Transverse colon (tissue), 4 donors: ENCODE data around the gene SLC25A29.

Experiments
- CTCF ChIP-seq, 5 experiments: fragments of 200-600 bp in 3 of 5; fragments of 450-650 bp in 2 of 5; sonication (generic) in 3 of 5; IDR thresholded peaks; 1 replicate in 2 of 5; 2 replicates in 3 of 5; pipeline ENCODE4 v1.5.1; 2016 to 2017; ENCODE audit warnings: antibody characterized with exemption in 5 of 5, inconsistent platforms in 3 of 5, mild to moderate bottlenecking in 2 of 5, moderate library complexity in 1 of 5
- POLR2A ChIP-seq: fragments of 450-650 bp; IDR thresholded peaks from one replicate; pipeline ENCODE4 v1.6.1; 2016; ENCODE audit warnings: antibody characterized with exemption, mild to moderate bottlenecking, moderate library complexity
- POLR2AphosphoS5 ChIP-seq, 3 donors: sonication (generic); formaldehyde crosslinking; IDR thresholded peaks; one replicate each; pipeline ENCODE4 v1.6.1; 2016; ENCODE audit warnings: antibody characterized with exemption in 3 of 3

- TF ChIP-seq CTCF (IDR thresholded peaks at IDR 0.05) (no peak), POLR2AphosphoS5 (IDR thresholded peaks at IDR 0.05) (peak in 2 of 3 donors; percentile 36 to 49), POLR2A (peak; percentile 58)
These were observed 22.4 kb upstream of the SLC25A29 start for GRCh38 chr14:100328495-100329163.
